IMR-90 (cell line): ENCODE measurements around the gene NR6A1. TPM values are rescaled to one million over a fixed set of nuclear protein-coding genes. Genes with fewer than 3 reads are reported as not detected.
A peak's percentile ranks its signal among the peaks of the same experiment; 100 is the strongest.

Source experiments
- ATAC-seq: fragments of 200-7000 bp; cut with Tn5 transposase; 2 replicates; pipeline ENCODE4 v1.9.1; 2020; ENCODE audit warnings: low read depth, mild to moderate bottlenecking, moderate library complexity
- BruUV-seq: library from RNA; stranded (reverse); fragments of 400-500 nt; replicated peaks from 2 replicates; lab custom pipeline; 2021; lab: Mats Ljungman, UMichigan
- CTCF ChIA-PET: fragments of 300-600 bp; formaldehyde crosslinking; extraction: SDS; loops from one replicate; lab custom pipeline; 2021; ENCODE audit warnings: antibody characterized with exemption; lab: Yijun Ruan, JAX
- POLR2A ChIA-PET: fragments of 300-600 bp; sonication (Branson Sonifier 250); formaldehyde crosslinking; loops from one replicate; lab custom pipeline; 2022; ENCODE audit warnings: antibody characterized with exemption; ENCODE audit not compliant: unreplicated experiment; lab: Charles Lee
- DNase-seq: peaks from one replicate; pipeline ENCODE4 v3.0.0; 2013
- H2AFZ ChIP-seq: replicated peaks from 2 replicates; pipeline ENCODE3; 2013; ENCODE audit warnings: low read length, mild to moderate bottlenecking; ENCODE audit not compliant: poor library complexity
- H2AK5ac ChIP-seq: 2 replicates; pipeline ENCODE4 v1.6.1; 2013; ENCODE audit warnings: low read depth, low read length, inconsistent platforms
- H2AK9ac ChIP-seq: replicated peaks from 2 replicates; pipeline ENCODE3; 2013; ENCODE audit warnings: mild to moderate bottlenecking, low read depth, low read length, moderate library complexity; ENCODE audit not compliant: poor library complexity
- H2BK120ac ChIP-seq: 2 replicates; pipeline ENCODE4 v1.6.1; 2013; ENCODE audit warnings: low read depth, low read length, inconsistent platforms
- H2BK15ac ChIP-seq: 3 replicates; pipeline ENCODE4 v1.6.1; 2013; ENCODE audit warnings: low read depth, low read length, inconsistent platforms
- H2BK20ac ChIP-seq: 2 replicates; pipeline ENCODE4 v1.6.1; 2013; ENCODE audit warnings: low read depth, mild to moderate bottlenecking, inconsistent platforms, low read length, moderate library complexity
- H2BK5ac ChIP-seq: 2 replicates; pipeline ENCODE4 v1.6.1; 2013; ENCODE audit warnings: mild to moderate bottlenecking, low read depth, low read length, inconsistent platforms; ENCODE audit not compliant: poor library complexity, severe bottlenecking
- H3K14ac ChIP-seq: replicated peaks from 2 replicates; pipeline ENCODE4 v1.6.1; 2013; ENCODE audit warnings: low read depth, low read length, inconsistent platforms
- H3K18ac ChIP-seq: 2 replicates; pipeline ENCODE4 v1.6.1; 2013; ENCODE audit warnings: low read depth, low read length, control low read depth
- H3K23ac ChIP-seq: 2 replicates; pipeline ENCODE4 v1.6.1; 2013; ENCODE audit warnings: low read depth, low read length, inconsistent platforms
- H3K27ac ChIP-seq: 2 replicates; pipeline ENCODE4 v1.5.1; 2013; ENCODE audit warnings: mild to moderate bottlenecking, control low read depth, low read length; ENCODE audit not compliant: insufficient read depth
- H3K27me3 ChIP-seq: 2 replicates; pipeline ENCODE4 v1.6.1; 2013; ENCODE audit warnings: low read length; ENCODE audit not compliant: control insufficient read depth, insufficient read depth
- H3K36me3 ChIP-seq: 2 replicates; pipeline ENCODE4 v1.6.1; 2013; ENCODE audit warnings: low read length, mixed read lengths; ENCODE audit not compliant: control insufficient read depth, insufficient read depth
- H3K4ac ChIP-seq: 2 replicates; pipeline ENCODE4 v1.6.1; 2013; ENCODE audit warnings: low read depth, low read length, inconsistent platforms
- H3K4me1 ChIP-seq: 2 replicates; pipeline ENCODE4 v1.6.1; 2013; ENCODE audit warnings: low read length, mixed read lengths; ENCODE audit not compliant: control insufficient read depth, insufficient read depth
- H3K4me2 ChIP-seq: 2 replicates; pipeline ENCODE4 v1.6.1; 2013; ENCODE audit warnings: low read depth, mild to moderate bottlenecking, control low read depth, low read length, moderate library complexity
- H3K4me3 ChIP-seq: 2 replicates; pipeline ENCODE4 v1.5.1; 2013; ENCODE audit warnings: low read depth, mild to moderate bottlenecking, control low read depth, low read length, moderate library complexity; ENCODE audit not compliant: insufficient read depth
- H3K56ac ChIP-seq: 2 replicates; pipeline ENCODE4 v1.6.1; 2013; ENCODE audit warnings: low read length, inconsistent platforms; ENCODE audit not compliant: insufficient read depth; ENCODE audit errors: extremely low read depth
- H3K79me1 ChIP-seq, 2 experiments: 2 replicates each; pipeline ENCODE4 v1.6.1; 2013; ENCODE audit warnings: low read length in 2 of 2, inconsistent platforms in 1 of 2, low read depth in 1 of 2
- H3K9ac ChIP-seq: 2 replicates; pipeline ENCODE4 v1.6.1; 2013; ENCODE audit warnings: low read depth, low read length, control low read depth
- H3K9me1 ChIP-seq: 2 replicates; pipeline ENCODE4 v1.6.1; 2013; ENCODE audit warnings: low read length, inconsistent platforms; ENCODE audit not compliant: insufficient read depth
- H3K9me3 ChIP-seq: 2 replicates; pipeline ENCODE4 v1.6.1; 2013; ENCODE audit warnings: low read length; ENCODE audit not compliant: control insufficient read depth, insufficient read depth
- H4K20me1 ChIP-seq: 2 replicates; pipeline ENCODE4 v1.6.1; 2013; ENCODE audit warnings: low read length, inconsistent platforms; ENCODE audit not compliant: insufficient read depth
- H4K5ac ChIP-seq: 2 replicates; pipeline ENCODE4 v1.6.1; 2013; ENCODE audit warnings: mild to moderate bottlenecking, low read depth, low read length, control low read depth
- H4K8ac ChIP-seq, 2 experiments: 2 replicates each; pipeline ENCODE4 v1.6.1; 2013; ENCODE audit warnings: low read depth in 2 of 2, low read length in 2 of 2, control low read depth in 1 of 2, inconsistent platforms in 1 of 2
- H4K91ac ChIP-seq: 2 replicates; pipeline ENCODE4 v1.6.1; 2013; ENCODE audit warnings: low read depth, low read length, inconsistent platforms; ENCODE audit not compliant: insufficient read depth
- BHLHE40 ChIP-seq: fragments of 150-350 bp; IDR thresholded peaks from 2 replicates; pipeline ENCODE4 v1.6.1; 2016; ENCODE audit warnings: mild to moderate bottlenecking, low read depth, low read length
- CEBPB ChIP-seq: IDR thresholded peaks from 2 replicates; pipeline ENCODE4 v1.6.1; 2012; ENCODE audit warnings: low read depth, low read length, improper control_type of control experiment
- CHD1 ChIP-seq: IDR thresholded peaks from 2 replicates; pipeline ENCODE4 v1.6.1; 2012; ENCODE audit warnings: low read depth, low read length, improper control_type of control experiment
- ELK1 ChIP-seq: fragments of 150-350 bp; IDR thresholded peaks from 2 replicates; pipeline ENCODE4 v1.6.1; 2016; ENCODE audit warnings: low read depth, mild to moderate bottlenecking, low read length, moderate library complexity, borderline replicate concordance
- FOS ChIP-seq: fragments of 150-350 bp; IDR thresholded peaks from 2 replicates; pipeline ENCODE4 v1.6.1; 2016; ENCODE audit warnings: low read depth, low read length
- POLR2A ChIP-seq: IDR thresholded peaks from 2 replicates; pipeline ENCODE4 v1.6.1; 2012; ENCODE audit warnings: mild to moderate bottlenecking, low read depth, low read length
- RAD21 ChIP-seq: IDR thresholded peaks from 2 replicates; pipeline ENCODE4 v1.6.1; 2012; ENCODE audit warnings: low read length, improper control_type of control experiment
- RCOR1 ChIP-seq: IDR thresholded peaks from 2 replicates; pipeline ENCODE4 v1.6.1; 2012; ENCODE audit warnings: mild to moderate bottlenecking, low read length, improper control_type of control experiment; ENCODE audit not compliant: insufficient replicate concordance
- WGBS, 2 experiments: methylation state at CpG; one replicate each; pipeline versions ENCODE4 v1.1.5 to v1.1.7; 2013; ENCODE audit warnings: missing lambda C conversion rate in 2 of 2; ENCODE audit not compliant: insufficient read length in 1 of 2; ENCODE audit errors: extremely low coverage in 2 of 2; 5-methylcytosine and 5-hydroxymethylcytosine counted together
- dilution Hi-C: fragments of 300-500 bp; cut with HindIII; formaldehyde crosslinking; loops from one replicate; pipeline ENCODE4 v1.14.3; 2018; ENCODE audit warnings: low sequenced_read_pairs; ENCODE audit not compliant: unreplicated experiment
- in situ Hi-C: fragments of 300-500 bp; cut with MboI; formaldehyde crosslinking; loops from 3 replicates; pipeline ENCODE4 v1.14.3; 2019; ENCODE audit warnings: low sequenced_read_pairs, inconsistent platforms, mixed read lengths
- intact Hi-C: fragments of 100-400 bp; cut with micrococcal nuclease; formaldehyde crosslinking; loops from 2 replicates; pipeline ENCODE4 v1.10.0; 2022
- polyA plus RNA-seq, 3 experiments: library from polyadenylated mRNA; depleted of rRNA; stranded (reverse); fragments of >200 nt; gene quantifications; 2 replicates each; pipeline ENCODE4 v1.2.3, GENCODE V29; 2012; ENCODE audit warnings: low replicate concordance in 1 of 3
- total RNA-seq: library from RNA; depleted of rRNA; stranded (reverse); fragments of >200 nt; gene quantifications from 2 replicates; pipeline ENCODE4 v1.2.3, GENCODE V29; 2012
- TF ChIP-seq, protein P1 (sequence below): conservative IDR thresholded peaks from 2 replicates; pipeline ENCODE4 v1.5.1; 2012; ENCODE audit warnings: mild to moderate bottlenecking, low read depth, low read length, improper control_type of control experiment
- TF ChIP-seq, protein P2 (sequence below): fragments of 150-350 bp; IDR thresholded peaks from 2 replicates; pipeline ENCODE4 v1.6.1; 2017; ENCODE audit warnings: mild to moderate bottlenecking, antibody characterized with exemption, low read length, low read depth

The NR6A1 gene
- total and polyA plus RNA-seq, 2 of the 4 experiments (the other 2 are of a cell fraction): 0.14 to 0.36 TPM

GRCh38 chr9:124699575-124699974 is 71.5 kb downstream of the NR6A1 start (continued):
- TF ChIP-seq, protein P1, sequence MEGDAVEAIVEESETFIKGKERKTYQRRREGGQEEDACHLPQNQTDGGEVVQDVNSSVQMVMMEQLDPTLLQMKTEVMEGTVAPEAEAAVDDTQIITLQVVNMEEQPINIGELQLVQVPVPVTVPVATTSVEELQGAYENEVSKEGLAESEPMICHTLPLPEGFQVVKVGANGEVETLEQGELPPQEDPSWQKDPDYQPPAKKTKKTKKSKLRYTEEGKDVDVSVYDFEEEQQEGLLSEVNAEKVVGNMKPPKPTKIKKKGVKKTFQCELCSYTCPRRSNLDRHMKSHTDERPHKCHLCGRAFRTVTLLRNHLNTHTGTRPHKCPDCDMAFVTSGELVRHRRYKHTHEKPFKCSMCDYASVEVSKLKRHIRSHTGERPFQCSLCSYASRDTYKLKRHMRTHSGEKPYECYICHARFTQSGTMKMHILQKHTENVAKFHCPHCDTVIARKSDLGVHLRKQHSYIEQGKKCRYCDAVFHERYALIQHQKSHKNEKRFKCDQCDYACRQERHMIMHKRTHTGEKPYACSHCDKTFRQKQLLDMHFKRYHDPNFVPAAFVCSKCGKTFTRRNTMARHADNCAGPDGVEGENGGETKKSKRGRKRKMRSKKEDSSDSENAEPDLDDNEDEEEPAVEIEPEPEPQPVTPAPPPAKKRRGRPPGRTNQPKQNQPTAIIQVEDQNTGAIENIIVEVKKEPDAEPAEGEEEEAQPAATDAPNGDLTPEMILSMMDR: no peak
- no peak for TF ChIP-seq BHLHE40

- H3K27ac ChIP-seq: peak overlapping the region; percentile 78
- H3K9ac ChIP-seq: peak overlapping the region; percentile 72; the same call in 1 of the 2 replicates
- peak overlapping the region; percentile 96 for H2BK120ac ChIP-seq
- peaks cover 21% of the 10 kb centered on the region for H3K4me1 ChIP-seq
- intact Hi-C loops: no loop called here
- H3K4me2 ChIP-seq: peak overlapping the region; percentile 14
- peak overlapping the region; percentile 17; the same call in 1 of the 2 replicates for H4K5ac ChIP-seq
- H3K27me3 ChIP-seq: no peaks in the 10 kb centered on the region
- H3K9me3 ChIP-seq: no peaks in the 10 kb centered on the region
- peaks cover 14% of the 10 kb centered on the region for H3K9me1 ChIP-seq
- H2BK15ac ChIP-seq: peak overlapping the region; percentile 95; the same call in 2 of the 3 replicates
- peak overlapping the region; percentile 63 for H4K91ac ChIP-seq
- WGBS, 2 experiments: no CpG with 5 or more reads among the region's 6 CpGs
- dilution Hi-C loops: no loop called here
- peak overlapping the region; percentile 31; the same call in 1 of the 2 replicates for H3K18ac ChIP-seq
- CTCF ChIA-PET: no interaction called here
- H3K36me3 ChIP-seq: peaks cover 3% of the 10 kb centered on the region
- H4K8ac ChIP-seq: peak overlapping the region; percentile 2 to 47; a peak in 3 of 4 replicates
- H3K56ac ChIP-seq: peak overlapping the region; percentile 63; the same call in 1 of the 2 replicates
- DNase-seq (peak; percentile 75), ATAC-seq (peak; percentile 40)
- peak overlapping the region; percentile 59 for H3K4ac ChIP-seq
- peak overlapping the region; percentile 47; the same call in 1 of the 2 replicates for H3K14ac ChIP-seq
- peak overlapping the region; percentile 15; the same call in 1 of the 2 replicates for H3K23ac ChIP-seq
- H2AFZ ChIP-seq: no peak overlapping the region
- H4K20me1 ChIP-seq: no peaks in the 10 kb centered on the region
- H3K79me1 ChIP-seq: peaks cover 11 to 38% of the 10 kb centered on the region in 2 experiments
- POLR2A ChIA-PET: no interaction called here
- TF ChIP-seq FOS: no peak
- TF ChIP-seq CEBPB: no peak
- peak; percentile 46; the same call in 1 of the 2 replicates for TF ChIP-seq POLR2A
- TF ChIP-seq RAD21: no peak
- TF ChIP-seq, protein P2, sequence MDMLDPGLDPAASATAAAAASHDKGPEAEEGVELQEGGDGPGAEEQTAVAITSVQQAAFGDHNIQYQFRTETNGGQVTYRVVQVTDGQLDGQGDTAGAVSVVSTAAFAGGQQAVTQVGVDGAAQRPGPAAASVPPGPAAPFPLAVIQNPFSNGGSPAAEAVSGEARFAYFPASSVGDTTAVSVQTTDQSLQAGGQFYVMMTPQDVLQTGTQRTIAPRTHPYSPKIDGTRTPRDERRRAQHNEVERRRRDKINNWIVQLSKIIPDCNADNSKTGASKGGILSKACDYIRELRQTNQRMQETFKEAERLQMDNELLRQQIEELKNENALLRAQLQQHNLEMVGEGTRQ: no peak
- TF ChIP-seq CHD1: no peak
- no peak for TF ChIP-seq ELK1
- no peak for TF ChIP-seq RCOR1
- TF ChIP-seq, protein P1: no peak
- H2BK20ac ChIP-seq: peak overlapping the region; percentile 51; the same call in 1 of the 2 replicates
- H3K4me3 ChIP-seq: no peak overlapping the region
- no peak overlapping the region for H2AK9ac ChIP-seq
- H2AK5ac ChIP-seq: peak overlapping the region; percentile 30; the same call in 1 of the 2 replicates
- H2BK5ac ChIP-seq: peak overlapping the region; percentile 97
- in situ Hi-C loops: no loop called here
- BruUV-seq: no TSS peak
Measured at GRCh38 chr9:124698265-124698664, 72.8 kb downstream of the NR6A1 start.
